WTC11 (cell line): ENCODE results near the gene KLHL14. TPM values are rescaled to one million over a fixed set of nuclear protein-coding genes. Genes with fewer than 3 reads are reported as not detected.

Experiments used
- ATAC-seq: fragments of 200-7000 bp; cut with Tn5 transposase; 2 replicates; pipeline ENCODE4 v1.10.0; 2021; ENCODE audit warnings: mild to moderate bottlenecking, moderate library complexity
- CTCF ChIA-PET: fragments of 300-600 bp; sonication (Branson Sonifier 250); formaldehyde crosslinking; loops from one replicate; lab custom pipeline; 2021; ENCODE audit warnings: antibody characterized with exemption; lab: Charles Lee
- POLR2A ChIA-PET: fragments of 350-600 bp; sonication (Branson Sonifier 250); formaldehyde crosslinking; loops from one replicate; lab custom pipeline; 2021; ENCODE audit warnings: antibody characterized with exemption; lab: Charles Lee
- DNase-seq: peaks from one replicate; pipeline ENCODE4 v3.0.0; 2021; ENCODE audit warnings: low spot score
- H3K27ac Mint-ChIP-seq: 2 replicates; pipeline ENCODE4 v1.8.0; 2021; ENCODE audit warnings: mixed read lengths
- H3K27me3 Mint-ChIP-seq: 2 replicates; pipeline ENCODE4 v1.8.0; 2021; ENCODE audit warnings: low read depth, mild to moderate bottlenecking, moderate library complexity, mixed read lengths
- H3K36me3 Mint-ChIP-seq: 2 replicates; pipeline ENCODE4 v1.8.0; 2021; ENCODE audit warnings: mixed read lengths
- H3K4me1 Mint-ChIP-seq: 2 replicates; pipeline ENCODE4 v1.8.0; 2022; ENCODE audit warnings: mixed read lengths
- H3K4me3 Mint-ChIP-seq: 2 replicates; pipeline ENCODE4 v1.8.0; 2021; ENCODE audit warnings: mild to moderate bottlenecking, moderate library complexity, mixed read lengths
- H3K9me3 Mint-ChIP-seq: 2 replicates; pipeline ENCODE4 v1.8.0; 2021; ENCODE audit warnings: mixed read lengths
- AFF4 ChIP-seq: sonication (generic); formaldehyde crosslinking; IDR thresholded peaks from 2 replicates; pipeline ENCODE4 v1.8.1; 2023; ENCODE audit warnings: mild to moderate bottlenecking, missing genetic modification reagents, borderline replicate concordance
- ELF4 ChIP-seq: sonication (generic); formaldehyde crosslinking; IDR thresholded peaks from 2 replicates; pipeline ENCODE4 v1.8.1; 2022; ENCODE audit warnings: low read depth, mild to moderate bottlenecking, moderate library complexity, missing genetic modification reagents
- ETV6 ChIP-seq: sonication (generic); formaldehyde crosslinking; IDR thresholded peaks from 2 replicates; pipeline ENCODE4 v1.8.1; 2022; ENCODE audit warnings: mild to moderate bottlenecking, missing genetic modification reagents
- GRHL2 ChIP-seq: fragments of 250-450 bp; sonication (Bioruptor Pico); IDR thresholded peaks from 2 replicates; pipeline ENCODE4 v1.8.0; 2022; ENCODE audit warnings: mild to moderate bottlenecking, moderate library complexity; ENCODE audit not compliant: insufficient replicate concordance, severe bottlenecking
- IRF2 ChIP-seq: sonication (generic); formaldehyde crosslinking; IDR thresholded peaks from 2 replicates; pipeline ENCODE4 v1.8.0; 2022; ENCODE audit warnings: low read depth, missing genetic modification reagents, borderline replicate concordance
- MAX ChIP-seq: sonication (generic); formaldehyde crosslinking; IDR thresholded peaks from 2 replicates; pipeline ENCODE4 v1.8.0; 2022; ENCODE audit warnings: mild to moderate bottlenecking, missing genetic modification reagents
- PRDM15 ChIP-seq: sonication (generic); formaldehyde crosslinking; IDR thresholded peaks from 2 replicates; pipeline ENCODE4 v1.8.0; 2022; ENCODE audit warnings: missing genetic modification reagents
- RELA ChIP-seq: sonication (generic); formaldehyde crosslinking; IDR thresholded peaks from 2 replicates; pipeline ENCODE4 v1.8.1; 2022; ENCODE audit warnings: missing genetic modification reagents, mild to moderate bottlenecking, borderline replicate concordance
- SMAD3 ChIP-seq: sonication (generic); formaldehyde crosslinking; IDR thresholded peaks from 2 replicates; pipeline ENCODE4 v1.8.0; 2022; ENCODE audit warnings: missing genetic modification reagents, mild to moderate bottlenecking, borderline replicate concordance
- SP1 ChIP-seq: sonication (generic); formaldehyde crosslinking; conservative IDR thresholded peaks from 2 replicates; pipeline ENCODE4 v1.8.1; 2022; ENCODE audit warnings: missing genetic modification reagents
- TCF7 ChIP-seq: sonication (generic); formaldehyde crosslinking; IDR thresholded peaks from 2 replicates; pipeline ENCODE4 v1.8.0; 2022; ENCODE audit warnings: mild to moderate bottlenecking, low read depth, missing genetic modification reagents, moderate library complexity
- TEAD1 ChIP-seq: sonication (generic); formaldehyde crosslinking; IDR thresholded peaks from 2 replicates; pipeline ENCODE4 v1.8.0; 2022; ENCODE audit warnings: mild to moderate bottlenecking, missing genetic modification reagents
- ZMAT4 ChIP-seq: fragments of 250-450 bp; sonication (Bioruptor Pico); IDR thresholded peaks from 2 replicates; pipeline ENCODE4 v1.9.0; 2021; ENCODE audit warnings: mild to moderate bottlenecking
- ZNF121 ChIP-seq: sonication (generic); formaldehyde crosslinking; IDR thresholded peaks from 2 replicates; pipeline ENCODE4 v1.8.0; 2023; ENCODE audit warnings: missing genetic modification reagents
- total RNA-seq: library from RNA; stranded (reverse); gene quantifications from 3 replicates; pipeline ENCODE4 v1.2.3, GENCODE V29; 2021
- TF ChIP-seq, protein P1 (sequence below): sonication (generic); formaldehyde crosslinking; IDR thresholded peaks from 2 replicates; pipeline ENCODE4 v1.8.0; 2023; ENCODE audit warnings: mild to moderate bottlenecking, missing genetic modification reagents
- TF ChIP-seq, protein P2 (sequence below): fragments of 250-450 bp; sonication (Bioruptor Pico); IDR thresholded peaks from 2 replicates; pipeline ENCODE4 v1.9.0; 2021; ENCODE audit warnings: mild to moderate bottlenecking
- TF ChIP-seq, protein P3 (sequence below): sonication (generic); formaldehyde crosslinking; IDR thresholded peaks from 2 replicates; pipeline ENCODE4 v1.8.1; 2022; ENCODE audit warnings: low read depth, mild to moderate bottlenecking, moderate library complexity, missing genetic modification reagents, borderline replicate concordance
- TF ChIP-seq, protein P4 (sequence below): fragments of 250-450 bp; sonication (Bioruptor Pico); IDR thresholded peaks from 2 replicates; pipeline ENCODE4 v1.9.0; 2021; ENCODE audit warnings: moderate library complexity, mild to moderate bottlenecking, inconsistent platforms, borderline replicate concordance

KLHL14 gene
- total RNA-seq, 1 experiment from 2014 or later, result 4.3 TPM

- TF ChIP-seq, protein P1, sequence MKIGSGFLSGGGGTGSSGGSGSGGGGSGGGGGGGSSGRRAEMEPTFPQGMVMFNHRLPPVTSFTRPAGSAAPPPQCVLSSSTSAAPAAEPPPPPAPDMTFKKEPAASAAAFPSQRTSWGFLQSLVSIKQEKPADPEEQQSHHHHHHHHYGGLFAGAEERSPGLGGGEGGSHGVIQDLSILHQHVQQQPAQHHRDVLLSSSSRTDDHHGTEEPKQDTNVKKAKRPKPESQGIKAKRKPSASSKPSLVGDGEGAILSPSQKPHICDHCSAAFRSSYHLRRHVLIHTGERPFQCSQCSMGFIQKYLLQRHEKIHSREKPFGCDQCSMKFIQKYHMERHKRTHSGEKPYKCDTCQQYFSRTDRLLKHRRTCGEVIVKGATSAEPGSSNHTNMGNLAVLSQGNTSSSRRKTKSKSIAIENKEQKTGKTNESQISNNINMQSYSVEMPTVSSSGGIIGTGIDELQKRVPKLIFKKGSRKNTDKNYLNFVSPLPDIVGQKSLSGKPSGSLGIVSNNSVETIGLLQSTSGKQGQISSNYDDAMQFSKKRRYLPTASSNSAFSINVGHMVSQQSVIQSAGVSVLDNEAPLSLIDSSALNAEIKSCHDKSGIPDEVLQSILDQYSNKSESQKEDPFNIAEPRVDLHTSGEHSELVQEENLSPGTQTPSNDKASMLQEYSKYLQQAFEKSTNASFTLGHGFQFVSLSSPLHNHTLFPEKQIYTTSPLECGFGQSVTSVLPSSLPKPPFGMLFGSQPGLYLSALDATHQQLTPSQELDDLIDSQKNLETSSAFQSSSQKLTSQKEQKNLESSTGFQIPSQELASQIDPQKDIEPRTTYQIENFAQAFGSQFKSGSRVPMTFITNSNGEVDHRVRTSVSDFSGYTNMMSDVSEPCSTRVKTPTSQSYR (CRISPR knock-in tag), result no peak
- TF ChIP-seq, all 79 proteins: peak for 0
Observed at GRCh38 chr18:32629981-32630700, 142.7 kb downstream of the KLHL14 start (continued).

DNA sequence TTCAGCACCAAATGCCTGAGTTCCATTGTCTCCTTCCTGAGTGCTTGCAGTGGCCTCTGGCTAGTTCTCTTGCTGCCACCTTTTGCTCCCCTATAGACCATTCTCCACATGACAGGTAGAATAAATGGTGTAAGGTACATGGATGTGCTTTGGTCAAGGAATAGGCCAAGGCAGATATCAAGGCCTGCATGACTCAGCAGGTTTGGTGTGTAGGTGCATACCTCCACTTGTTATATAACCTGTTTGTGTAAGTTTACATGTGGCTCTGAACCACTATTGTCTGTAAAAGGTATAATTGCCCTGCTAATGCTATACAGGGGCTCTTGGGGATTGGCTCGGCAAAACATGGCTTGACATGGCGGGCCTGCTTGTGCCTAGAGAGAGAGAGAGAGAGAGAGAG is 143.5 kb downstream of the KLHL14 start:
- H3K36me3 Mint-ChIP-seq, result no peaks in the 10 kb centered on the region
- ATAC-seq (no peak), DNase-seq (no peak)
- H3K4me3 Mint-ChIP-seq, result no peak overlapping the region
- H3K4me1 Mint-ChIP-seq, result no peaks in the 10 kb centered on the region
- H3K9me3 Mint-ChIP-seq, result peaks cover 11% of the 10 kb centered on the region
- H3K27me3 Mint-ChIP-seq, result no peaks in the 10 kb centered on the region
- H3K27ac Mint-ChIP-seq, result no peak overlapping the region
- POLR2A ChIA-PET, result no interaction called here
- CTCF ChIA-PET, result no interaction called here
- no peak for TF ChIP-seq ZMAT4 (CRISPR knock-in tag)
- no peak for TF ChIP-seq TCF7 (CRISPR knock-in tag)
- TF ChIP-seq PRDM15 (CRISPR knock-in tag), result no peak
- no peak for TF ChIP-seq MAX (CRISPR knock-in tag)
- TF ChIP-seq, protein P2, sequence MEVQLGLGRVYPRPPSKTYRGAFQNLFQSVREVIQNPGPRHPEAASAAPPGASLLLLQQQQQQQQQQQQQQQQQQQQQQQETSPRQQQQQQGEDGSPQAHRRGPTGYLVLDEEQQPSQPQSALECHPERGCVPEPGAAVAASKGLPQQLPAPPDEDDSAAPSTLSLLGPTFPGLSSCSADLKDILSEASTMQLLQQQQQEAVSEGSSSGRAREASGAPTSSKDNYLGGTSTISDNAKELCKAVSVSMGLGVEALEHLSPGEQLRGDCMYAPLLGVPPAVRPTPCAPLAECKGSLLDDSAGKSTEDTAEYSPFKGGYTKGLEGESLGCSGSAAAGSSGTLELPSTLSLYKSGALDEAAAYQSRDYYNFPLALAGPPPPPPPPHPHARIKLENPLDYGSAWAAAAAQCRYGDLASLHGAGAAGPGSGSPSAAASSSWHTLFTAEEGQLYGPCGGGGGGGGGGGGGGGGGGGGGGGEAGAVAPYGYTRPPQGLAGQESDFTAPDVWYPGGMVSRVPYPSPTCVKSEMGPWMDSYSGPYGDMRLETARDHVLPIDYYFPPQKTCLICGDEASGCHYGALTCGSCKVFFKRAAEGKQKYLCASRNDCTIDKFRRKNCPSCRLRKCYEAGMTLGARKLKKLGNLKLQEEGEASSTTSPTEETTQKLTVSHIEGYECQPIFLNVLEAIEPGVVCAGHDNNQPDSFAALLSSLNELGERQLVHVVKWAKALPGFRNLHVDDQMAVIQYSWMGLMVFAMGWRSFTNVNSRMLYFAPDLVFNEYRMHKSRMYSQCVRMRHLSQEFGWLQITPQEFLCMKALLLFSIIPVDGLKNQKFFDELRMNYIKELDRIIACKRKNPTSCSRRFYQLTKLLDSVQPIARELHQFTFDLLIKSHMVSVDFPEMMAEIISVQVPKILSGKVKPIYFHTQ, result no peak
- TF ChIP-seq, protein P3, sequence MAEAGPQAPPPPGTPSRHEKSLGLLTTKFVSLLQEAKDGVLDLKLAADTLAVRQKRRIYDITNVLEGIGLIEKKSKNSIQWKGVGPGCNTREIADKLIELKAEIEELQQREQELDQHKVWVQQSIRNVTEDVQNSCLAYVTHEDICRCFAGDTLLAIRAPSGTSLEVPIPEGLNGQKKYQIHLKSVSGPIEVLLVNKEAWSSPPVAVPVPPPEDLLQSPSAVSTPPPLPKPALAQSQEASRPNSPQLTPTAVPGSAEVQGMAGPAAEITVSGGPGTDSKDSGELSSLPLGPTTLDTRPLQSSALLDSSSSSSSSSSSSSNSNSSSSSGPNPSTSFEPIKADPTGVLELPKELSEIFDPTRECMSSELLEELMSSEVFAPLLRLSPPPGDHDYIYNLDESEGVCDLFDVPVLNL, result no peak
- TF ChIP-seq IRF2 (CRISPR knock-in tag), result no peak
- TF ChIP-seq ELF4 (CRISPR knock-in tag), result no peak
- no peak for TF ChIP-seq AFF4
- TF ChIP-seq SMAD3, result no peak
- TF ChIP-seq RELA (CRISPR knock-in tag), result no peak
- TF ChIP-seq SP1 (CRISPR knock-in tag), result no peak
- TF ChIP-seq, protein P4, sequence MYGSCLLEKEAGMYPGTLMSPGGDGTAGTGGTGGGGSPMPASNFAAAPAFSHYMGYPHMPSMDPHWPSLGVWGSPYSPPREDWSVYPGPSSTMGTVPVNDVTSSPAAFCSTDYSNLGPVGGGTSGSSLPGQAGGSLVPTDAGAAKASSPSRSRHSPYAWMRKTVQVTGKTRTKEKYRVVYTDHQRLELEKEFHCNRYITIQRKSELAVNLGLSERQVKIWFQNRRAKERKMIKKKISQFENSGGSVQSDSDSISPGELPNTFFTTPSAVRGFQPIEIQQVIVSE, result no peak
- no peak for TF ChIP-seq ZNF121 (CRISPR knock-in tag)
- TF ChIP-seq TEAD1 (CRISPR knock-in tag), result no peak
- no peak for TF ChIP-seq ETV6 (CRISPR knock-in tag)
- TF ChIP-seq GRHL2 (CRISPR knock-in tag), result no peak
